Measurements from ENCODE around the gene DNAJC11.
"Not testable (repeated sequence)": the region's sequence is repeated elsewhere in the genome, so short reads cannot be mapped to it uniquely, and the experiment has no call there.

Gene DNAJC11

DNA sequence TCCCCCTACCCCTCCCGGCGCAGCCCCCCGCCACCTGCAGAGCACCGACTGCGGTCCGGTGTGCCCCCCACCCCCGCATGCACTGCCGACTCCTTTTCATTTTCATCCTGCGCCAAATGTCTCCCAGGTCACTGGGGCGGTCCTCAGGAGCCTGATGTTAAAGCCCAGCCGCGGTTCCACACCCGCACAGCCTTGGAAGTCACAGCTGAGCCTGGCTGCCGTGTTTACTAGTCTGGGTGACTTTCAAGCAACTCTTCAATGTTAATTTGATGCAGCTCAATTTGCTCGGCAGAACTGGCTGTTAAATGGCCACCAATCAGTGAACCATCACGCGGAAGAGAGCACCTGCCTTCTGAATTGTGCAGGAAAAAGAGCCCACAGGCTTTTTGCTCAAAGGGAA is 49.7 kb downstream of the DNAJC11 start:
- no peak for DNase-seq

DNA sequence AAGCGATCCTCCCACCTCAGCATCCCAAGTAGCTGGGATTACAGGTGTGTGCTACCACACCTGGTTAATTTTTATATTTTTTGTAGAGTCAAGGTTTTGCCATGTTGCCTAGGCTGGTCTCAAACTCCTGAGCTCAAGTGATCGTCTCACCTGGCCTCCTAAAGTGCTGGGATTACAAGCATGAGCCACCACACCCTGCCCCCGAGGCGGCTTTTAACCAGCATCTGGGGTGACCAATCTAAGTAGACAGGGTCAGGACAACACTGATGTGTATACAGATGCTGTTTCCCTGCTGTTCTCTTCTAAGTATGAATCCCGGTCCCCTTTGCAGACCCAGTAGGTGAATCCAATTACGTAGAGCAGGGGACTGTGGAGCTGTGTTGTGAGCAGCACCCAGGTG is 53.1 kb downstream of the DNAJC11 start:
- DNase-seq: no peak

DNA sequence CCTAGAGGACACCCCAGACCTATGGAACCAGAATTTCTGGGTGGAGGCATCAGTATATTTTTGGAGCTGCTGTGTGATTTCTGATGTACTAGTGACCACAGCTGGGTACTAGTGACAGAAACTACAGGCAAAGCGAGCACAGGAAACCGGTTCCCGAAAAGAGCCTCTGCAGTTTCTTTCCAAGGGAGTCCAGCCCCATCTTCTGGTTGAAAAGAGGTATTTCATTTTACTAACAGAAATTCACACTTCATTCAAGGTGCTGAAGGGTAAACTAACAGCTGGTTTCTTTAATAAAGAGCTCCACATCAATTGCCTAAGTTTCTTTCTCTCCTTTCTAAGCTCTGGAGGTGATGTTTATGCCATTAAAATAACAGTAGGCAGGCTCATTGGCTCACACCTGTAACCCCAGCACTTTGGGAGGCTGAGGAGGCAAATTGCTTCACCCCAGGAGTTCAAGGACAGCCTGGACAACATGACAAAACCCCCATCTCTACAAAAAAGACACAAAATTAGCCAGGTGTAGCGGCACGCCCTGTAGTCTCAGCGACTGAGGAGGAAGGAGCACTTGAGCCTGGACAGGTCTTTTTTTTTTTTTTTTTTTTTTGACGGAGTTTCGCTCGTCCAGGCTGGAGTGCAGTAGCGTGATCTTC is 55.0 kb downstream of the DNAJC11 start:
- no peak for DNase-seq

DNA sequence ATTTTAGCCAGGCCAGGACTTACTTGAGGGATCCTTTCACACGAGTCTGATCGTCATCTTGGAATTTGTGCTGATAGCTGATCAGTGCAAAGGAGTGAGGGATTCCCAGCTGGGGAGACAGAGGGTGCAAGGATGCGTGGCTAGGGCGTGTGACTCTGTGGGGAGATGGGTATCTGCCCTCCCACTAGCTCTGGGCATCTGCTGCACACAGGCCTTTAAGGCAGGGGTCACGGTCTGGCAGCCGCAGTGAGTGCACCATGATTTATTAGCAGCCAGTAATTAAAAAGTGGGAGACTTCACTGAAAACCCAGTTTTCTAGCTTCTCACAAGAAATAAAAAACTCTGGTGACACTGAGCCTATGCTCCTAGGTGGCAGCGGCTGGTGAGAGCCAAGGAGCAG is 56.6 kb downstream of the DNAJC11 start:
- DNase-seq: no peak

DNA sequence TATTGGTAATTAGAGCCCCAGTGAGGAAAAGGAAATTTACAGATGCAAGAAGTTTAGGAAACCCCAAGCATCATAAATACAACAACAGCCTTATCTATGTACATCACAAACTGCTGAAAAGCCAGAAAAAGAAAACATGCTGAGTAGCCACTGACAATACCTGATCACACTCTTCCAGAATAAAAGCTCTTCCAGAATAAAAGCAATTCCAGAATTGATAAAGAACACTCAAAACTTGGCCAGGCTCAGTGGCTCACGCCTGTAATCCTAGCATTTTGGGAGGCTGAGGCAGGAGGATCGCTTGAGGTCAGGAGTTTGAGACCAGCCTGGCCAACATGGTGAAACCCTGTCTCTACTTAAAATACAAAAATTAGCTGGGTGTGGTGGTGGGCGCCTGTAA is 60.7 kb downstream of the DNAJC11 start:
- not testable (repeated sequence) for DNase-seq

DNA sequence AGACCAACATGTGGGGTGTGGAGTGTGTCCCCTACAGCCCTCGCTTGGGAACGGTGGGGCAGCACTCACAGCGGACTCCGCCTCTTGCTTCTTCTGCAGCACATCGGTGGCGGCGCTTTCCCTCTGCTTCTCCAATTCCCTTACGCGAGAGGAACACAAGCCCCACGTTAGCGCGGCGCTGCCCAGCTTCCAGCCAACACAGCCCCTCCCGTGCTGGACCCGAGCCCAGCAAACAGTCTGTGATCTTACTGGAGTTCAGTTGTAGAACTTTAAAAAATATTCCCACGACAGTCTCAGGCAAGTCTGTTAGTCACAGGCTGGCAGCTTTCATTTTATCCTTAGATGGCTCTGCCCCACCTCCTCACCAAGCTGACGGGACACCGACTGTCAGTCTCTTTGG is 63.4 kb downstream of the DNAJC11 start:
- DNase-seq: no peak

DNA sequence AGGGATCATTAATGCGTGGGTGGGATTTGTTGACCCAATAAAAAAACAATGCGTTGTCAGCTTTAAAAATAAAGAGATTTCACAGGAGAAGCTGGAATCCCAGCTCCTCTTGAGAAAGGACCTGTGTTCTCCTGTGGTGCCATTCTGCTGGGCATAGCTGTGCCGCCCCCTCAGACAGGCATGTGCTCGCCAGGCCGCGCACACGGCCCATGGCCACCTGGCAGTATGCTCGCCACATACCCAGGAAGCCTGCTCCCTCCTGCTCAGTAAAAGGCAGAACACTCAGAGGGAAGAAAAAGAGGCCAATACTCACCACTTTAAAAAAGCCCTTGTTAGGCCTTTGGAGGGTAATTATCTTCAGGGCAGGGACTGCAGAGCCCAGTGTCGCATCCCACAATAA is 63.8 kb downstream of the DNAJC11 start:
- no peak for DNase-seq

DNA sequence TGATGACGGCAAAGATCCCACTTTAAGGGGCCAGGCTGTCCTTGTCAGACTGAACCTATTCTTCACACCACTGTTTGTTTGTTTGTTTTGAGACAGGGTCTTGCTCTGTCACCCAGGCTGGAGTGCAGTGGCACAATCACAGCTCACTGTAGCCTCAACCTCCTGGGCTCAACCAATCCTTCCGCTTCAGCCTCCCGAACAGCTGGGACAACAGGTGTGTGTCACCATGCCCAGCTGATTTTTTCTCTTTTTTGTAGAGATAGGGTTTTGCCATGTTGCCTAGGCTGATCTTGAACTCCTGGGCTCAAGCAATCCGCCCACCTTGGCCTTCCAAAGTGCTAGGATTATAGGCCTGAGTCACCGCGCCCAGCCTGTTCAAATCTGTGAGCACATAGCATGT is 64.8 kb downstream of the DNAJC11 start:
- DNase-seq: not testable (repeated sequence)

DNA sequence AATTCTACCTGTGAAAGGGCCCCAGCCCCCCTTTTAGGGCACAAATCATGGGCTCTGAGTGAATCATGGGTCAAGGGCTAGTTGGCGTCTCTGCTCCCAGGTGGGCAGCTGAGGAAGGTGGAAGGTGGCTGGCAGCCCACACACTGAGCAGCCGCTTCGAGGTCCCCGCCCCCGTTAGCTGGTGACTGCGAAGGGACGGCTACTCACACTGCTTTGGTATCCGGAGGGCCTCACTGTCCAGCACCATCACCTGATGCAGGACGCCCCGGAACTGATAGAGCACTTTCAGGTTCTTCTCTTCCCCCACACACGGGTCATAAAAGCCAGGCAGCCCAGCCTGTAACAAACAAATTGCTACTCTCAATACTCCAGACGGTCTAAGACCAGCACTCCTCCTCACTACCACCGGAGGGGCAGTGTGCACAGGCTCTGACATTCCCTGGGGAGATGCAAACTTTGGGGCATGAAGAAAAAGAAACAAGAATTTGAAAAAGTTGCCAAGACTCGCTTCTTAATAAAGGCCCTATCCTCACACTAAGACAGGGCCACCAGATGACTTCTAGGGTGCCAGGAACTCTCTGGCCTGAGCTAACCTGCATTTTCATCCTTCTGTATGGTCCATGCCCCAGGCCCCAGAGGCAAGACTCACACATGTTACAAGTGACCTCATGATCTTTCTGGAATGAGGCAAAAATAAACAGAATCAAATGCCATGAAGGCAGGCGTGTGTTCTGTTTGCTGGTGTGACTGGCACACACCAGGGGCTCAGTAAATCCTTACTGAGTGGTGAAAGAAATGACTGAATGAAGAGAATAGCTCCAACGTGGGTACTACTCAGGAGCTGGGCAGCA is 65.5 kb downstream of the DNAJC11 start:
- no peak for DNase-seq

DNA sequence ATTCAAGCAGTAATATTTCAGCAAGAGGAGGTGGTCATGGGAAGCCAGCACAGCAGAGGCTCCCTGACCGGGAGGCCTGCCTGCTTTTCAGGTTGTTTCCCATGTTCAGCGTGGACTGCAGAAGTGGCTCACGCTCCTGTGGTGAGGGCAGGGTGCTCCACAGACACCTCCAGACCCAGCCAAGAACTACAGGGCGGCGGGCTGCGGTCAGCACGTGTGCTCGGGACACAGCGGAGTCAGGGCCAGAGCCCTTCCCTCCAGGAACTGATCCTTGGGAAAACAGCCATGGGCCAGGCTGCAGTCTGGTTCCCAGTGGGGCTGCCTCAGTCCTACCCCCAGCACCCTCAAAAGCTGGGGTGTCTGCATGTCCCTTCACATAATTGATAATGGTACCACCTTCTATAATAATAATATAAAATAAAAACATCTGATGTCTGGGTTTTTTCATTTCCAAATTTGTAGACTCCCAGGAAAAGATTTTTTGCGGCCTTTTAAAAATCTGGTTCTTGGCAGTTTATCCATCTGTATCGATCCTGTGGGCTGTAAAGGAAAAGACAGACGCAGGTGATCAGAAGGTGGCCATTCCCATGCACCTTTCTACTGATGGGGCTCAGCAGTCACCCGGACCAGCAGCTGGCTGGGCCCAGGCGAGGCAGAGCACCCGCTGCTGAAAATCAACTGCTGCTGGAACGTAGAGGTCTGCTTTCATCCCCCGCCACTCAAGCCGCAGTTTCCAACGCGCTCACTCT is 66.3 kb downstream of the DNAJC11 start:
- DNase-seq: no peak

DNA sequence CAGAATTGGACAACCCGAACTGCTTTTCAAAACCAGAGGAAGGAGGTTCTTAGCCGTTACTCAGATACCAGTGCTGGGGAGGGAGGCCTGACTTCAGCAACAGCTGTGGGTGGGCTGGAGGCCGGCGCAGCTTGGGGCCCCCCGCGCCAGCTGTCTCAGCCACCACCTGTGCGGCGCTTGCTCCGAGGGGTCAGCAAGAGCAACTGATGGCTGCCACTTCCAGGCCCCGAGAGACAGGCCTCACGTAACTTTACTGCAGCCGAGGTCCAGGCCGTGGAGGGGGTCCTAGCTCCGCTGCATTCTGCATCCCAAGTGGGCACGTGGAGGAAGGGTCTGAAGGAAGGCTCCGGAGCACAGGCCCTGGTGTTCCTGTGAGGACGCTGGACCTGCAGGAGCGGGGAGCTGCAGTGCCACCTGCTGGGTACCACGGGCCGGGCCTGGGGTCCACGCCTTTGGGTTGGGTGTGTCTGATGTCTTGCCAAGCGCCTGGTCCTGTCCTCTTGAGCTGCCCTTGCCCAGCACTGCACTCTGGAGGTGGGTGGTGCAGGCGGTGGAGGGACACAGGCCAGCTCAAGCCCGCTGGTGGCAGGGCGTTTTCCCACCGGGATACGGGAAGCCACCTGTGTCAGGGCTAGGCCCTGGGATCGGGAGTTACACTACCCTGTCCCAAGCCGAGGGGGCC is 67.1 kb downstream of the DNAJC11 start:
- DNase-seq: no peak

DNA sequence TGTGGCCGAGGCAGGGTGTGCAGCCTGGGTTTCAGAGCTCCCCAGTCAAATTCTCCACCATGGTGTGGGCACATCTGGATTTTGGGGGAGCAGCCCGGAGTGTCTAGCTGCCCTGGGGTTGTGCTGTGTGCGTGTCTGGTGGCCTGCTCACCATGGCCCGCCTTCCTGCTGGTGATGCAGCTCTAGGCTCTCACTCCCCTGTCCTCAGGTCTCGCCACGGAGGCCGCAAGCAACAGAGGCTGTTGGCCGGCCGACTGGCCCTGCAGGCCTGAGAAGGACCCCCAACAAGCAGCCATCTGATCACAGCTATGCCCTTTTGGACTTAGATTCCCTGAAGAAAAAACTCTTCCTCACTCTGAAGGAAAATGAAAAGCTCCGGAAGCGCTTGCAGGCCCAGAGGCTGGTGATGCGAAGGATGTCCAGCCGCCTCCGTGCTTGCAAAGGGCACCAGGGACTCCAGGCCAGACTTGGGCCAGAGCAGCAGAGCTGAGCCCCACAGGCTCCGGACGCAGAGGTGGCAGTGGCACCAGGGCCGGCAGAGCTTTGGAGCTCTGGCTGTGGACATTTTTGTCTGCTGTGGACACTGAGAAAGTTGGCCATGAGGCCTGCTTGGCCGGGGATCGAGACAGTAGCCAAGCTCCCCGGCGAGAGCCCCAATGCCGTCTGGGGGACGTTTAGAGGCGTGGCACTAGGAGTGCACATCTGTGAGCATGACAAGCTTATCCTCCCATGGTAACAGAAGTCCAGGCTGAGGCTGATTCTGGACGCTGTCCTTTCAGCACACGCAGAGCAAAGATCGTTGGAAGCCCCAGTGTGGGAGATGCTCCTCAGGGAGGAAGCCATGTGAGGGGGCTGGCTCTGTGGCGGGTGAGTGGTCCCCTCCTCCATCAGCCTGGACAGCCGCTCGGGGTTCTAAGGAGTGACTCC is 68.8 kb downstream of the DNAJC11 start:
- no peak for DNase-seq

DNA sequence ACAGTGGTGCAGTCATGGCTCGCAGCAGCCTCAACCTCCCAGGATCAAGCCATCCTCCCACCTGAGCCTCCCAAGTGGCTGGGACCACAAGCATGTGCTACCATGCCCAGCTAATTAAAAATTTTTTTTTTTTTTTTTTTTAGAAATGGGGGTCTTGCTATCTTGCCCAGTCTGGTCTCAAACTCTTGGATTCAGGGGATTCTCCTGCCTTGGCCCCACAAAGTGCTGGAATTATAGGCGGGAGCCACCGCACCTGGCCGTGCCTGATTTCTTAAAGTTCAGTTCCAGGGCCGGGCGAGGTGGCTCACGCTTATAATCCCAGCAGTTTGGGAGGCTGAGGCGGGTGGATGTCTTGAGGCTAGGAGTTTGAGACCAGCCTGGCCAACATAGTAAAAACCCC is 70.6 kb downstream of the DNAJC11 start:
- no peak for DNase-seq

DNA sequence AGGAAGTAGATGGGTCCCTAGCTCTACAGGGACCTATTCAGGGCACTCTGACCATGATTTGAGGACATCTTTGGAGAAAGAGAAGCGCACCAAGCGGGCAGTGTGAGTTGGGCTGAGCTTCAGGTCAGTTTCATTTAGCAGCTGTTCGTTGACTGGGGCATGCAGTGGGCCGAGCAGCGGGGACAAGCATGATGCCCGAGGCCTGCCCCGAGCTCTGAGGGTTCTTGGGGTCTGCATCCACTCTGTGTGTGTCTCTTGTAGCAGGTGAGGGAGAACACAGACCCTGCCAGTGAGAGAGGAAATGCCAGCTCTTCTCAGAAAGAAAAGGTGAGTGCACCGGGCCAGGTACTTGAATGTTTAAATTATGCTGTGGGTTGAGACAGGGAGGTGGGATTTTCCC is 71.6 kb downstream of the DNAJC11 start:
- DNase-seq: no peak

DNA sequence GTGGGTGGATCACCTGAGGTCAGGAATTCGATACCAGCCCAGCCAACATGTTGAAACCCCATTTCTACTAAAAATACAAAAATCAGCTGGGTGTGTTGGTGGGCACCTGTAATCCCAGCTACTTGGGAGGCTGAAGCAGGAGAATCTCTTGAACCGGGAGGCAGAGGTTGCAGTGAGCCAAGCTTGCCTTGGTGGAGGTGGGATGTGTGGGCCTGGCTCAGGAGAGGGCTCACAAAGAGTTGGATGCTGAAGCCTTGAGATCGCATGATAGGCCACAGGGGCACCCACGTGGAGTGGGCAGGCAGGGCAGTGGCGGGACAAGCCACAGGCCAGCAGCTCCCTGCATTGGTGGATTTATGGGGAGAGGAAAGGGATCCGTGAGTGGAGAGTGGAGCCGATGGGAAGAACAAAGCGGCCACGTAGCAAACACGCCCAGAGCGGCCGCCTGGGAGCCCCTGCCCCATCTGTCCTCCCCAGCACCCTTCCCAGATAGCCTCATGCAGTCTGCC is 72.6 kb downstream of the DNAJC11 start:
- no peak for DNase-seq

DNA sequence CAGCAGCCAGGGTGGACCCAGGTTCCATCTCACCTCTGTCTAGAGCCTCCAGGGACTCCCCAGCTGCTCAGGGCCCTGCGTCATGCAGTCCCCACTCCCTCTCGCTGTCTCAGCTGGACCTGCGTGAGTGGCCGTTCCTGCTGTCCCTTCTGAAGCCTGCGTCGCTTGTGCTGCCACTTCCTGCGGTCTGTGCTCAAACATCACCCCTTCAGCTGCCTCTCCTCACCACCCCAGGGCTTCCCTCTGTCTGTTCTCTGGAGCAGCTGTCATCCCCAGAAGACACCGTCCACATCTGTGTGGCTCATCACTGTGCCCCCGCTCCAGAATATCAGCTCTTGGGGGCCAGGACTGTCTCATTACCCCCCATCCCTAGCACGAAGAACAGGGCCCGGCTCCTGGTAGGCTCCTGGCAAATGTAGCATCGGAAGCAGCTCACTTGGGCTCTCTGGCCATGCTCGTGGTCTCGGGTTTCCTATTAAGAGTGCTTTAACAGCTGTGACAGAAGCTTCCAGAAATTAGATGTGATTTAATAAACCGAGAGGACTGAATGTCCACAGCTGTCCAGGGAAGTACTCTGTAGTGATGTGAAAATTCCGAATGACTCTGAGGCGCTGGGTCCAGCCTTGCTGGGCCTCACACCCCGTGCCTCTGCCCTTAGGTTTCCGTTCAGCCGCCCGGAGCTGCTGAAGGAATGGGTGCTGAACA is 73.6 kb downstream of the DNAJC11 start:
- no peak for DNase-seq

DNA sequence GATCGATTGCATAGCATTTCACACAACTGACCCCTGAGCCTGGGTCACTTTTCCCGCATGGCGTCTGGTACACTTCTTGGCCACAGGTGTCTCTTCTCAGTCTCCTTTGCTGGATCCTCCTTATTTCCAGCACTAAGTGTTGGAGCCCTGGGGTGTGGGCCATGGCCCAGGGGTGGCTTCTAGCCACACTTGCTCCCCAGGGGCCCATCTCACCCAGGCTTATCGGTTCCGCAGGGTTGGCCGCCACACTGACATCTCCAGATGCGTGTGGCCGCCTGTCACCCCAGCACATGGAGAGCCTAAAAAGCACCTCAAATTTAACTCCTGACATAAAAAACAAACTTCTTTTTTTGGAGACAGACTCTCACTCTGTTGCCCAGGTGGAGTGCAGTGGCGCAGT is 74.6 kb downstream of the DNAJC11 start:
- DNase-seq: no peak

DNA sequence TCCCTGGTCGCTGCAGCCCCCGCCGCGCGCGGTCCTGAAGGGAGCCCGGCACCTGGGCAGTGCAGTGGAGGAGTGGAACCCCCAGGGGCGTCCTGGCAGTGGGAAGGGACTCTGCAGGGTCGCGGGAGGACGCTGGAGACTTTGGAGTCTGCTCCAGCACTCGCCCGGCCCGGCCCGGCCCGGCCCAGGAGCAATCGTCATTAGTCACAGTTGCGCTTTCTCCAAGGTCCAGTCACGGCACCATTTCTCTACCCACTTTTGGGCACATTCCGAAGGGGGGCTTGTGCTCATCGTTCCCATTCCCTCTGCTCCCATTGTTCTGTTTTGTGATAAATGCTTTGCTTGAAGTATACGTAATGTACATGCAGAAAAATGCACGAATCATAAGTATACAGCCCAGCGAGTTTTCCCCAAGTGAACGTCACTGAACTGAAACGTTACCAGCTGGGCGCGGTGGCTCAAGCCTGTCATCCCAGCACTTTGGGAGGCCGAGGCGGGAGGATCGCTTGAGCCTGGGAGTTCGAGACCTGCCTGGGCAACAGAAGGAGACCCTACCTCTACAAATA is 75.9 kb downstream of the DNAJC11 start:
- DNase-seq: no peak

DNA sequence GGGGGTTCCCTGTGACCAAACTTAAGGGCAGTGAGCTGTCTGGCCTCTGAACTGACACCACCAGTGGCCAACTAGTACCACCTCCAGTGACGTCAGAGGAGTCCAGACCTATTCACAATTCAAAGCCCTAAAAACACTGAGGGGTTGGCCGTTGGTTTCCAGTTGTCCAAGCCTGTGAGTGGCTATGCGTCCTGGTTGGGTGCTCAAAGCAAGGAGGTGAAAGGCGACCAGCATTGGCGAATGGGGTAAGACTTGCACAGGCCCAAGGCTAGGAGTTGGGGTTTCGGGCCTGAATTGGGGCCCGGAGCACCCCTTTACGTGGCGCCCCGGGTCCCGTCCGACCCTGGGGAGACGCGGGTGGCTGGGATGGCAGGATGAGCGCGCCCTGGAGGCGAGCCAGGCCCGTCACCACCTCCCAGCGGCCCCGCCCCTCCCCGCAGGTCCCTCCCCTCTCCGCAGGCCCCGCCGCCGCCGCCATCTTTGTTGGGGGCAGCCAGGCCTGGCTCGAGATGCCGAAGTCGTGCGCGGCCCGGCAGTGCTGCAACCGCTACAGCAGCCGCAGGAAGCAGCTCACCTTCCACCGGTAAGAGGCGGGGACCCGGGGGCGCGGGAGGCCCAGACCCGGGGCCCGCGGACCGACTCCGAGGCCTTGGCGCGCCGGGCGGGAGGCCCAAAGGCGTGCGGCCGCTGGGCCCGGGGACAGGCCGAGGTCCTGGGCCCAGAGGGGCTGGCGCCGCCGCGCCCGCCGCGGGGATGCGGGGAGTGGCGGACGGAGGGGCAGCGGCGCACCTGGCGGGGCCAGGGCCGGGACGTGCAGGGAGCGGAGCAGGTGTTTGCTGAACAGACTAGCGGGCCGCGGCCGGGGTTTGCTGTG is 76.7 kb downstream of the DNAJC11 start, which contains the start of gene THAP3:
THAP3 (plus strand) TSS at position 159 of the 874 bp plus-strand sequence; CDS start at position 510, 351 bp downstream.
- peak; percentile 52 for DNase-seq
